Measurements from ENCODE around the gene AK4.
"Not testable (repeated sequence)": the region's sequence is repeated elsewhere in the genome, so short reads cannot be mapped to it uniquely, and the experiment has no call there.

AK4 gene

GRCh38 chr1:65235867-65236805 is 88.1 kb downstream of the AK4 start:
- FAIRE-seq, result peak; percentile 60
- DNase-seq (ENCODE audit: extremely low spot score, insufficient read length, low read depth), result no peak

GRCh38 chr1:65237088-65237487 is 89.1 kb downstream of the AK4 start:
- FAIRE-seq; DNase-seq (ENCODE audit: extremely low spot score, insufficient read length, low read depth): not testable (repeated sequence)

- DNase-seq (ENCODE audit: extremely low spot score, insufficient read length, low read depth), result no peak
- FAIRE-seq, result no peak
Measured at GRCh38 chr1:65237503-65237902, 89.5 kb downstream of the AK4 start.

GRCh38 chr1:65238010-65238409 is 90.0 kb downstream of the AK4 start:
- no peak for DNase-seq (ENCODE audit: extremely low spot score, insufficient read length, low read depth)
- no peak for FAIRE-seq

- DNase-seq (ENCODE audit: extremely low spot score, insufficient read length, low read depth) (no peak), FAIRE-seq (no peak)
Measured at GRCh38 chr1:65243491-65243890, 95.5 kb downstream of the AK4 start.

GRCh38 chr1:65245295-65245694 is 97.3 kb downstream of the AK4 start:
- no peak for DNase-seq (ENCODE audit: extremely low spot score, insufficient read length, low read depth)
- FAIRE-seq, result no peak

- DNase-seq (ENCODE audit: extremely low spot score, insufficient read length, low read depth) (no peak), FAIRE-seq (no peak)
Measured at GRCh38 chr1:65247419-65248359, 99.7 kb downstream of the AK4 start.

GRCh38 chr1:65250826-65251225 is 102.8 kb downstream of the AK4 start:
- DNase-seq (ENCODE audit: extremely low spot score, insufficient read length, low read depth) (no peak), FAIRE-seq (no peak)

- DNase-seq (ENCODE audit: extremely low spot score, insufficient read length, low read depth) (no peak), FAIRE-seq (peak; percentile 42)
Measured at GRCh38 chr1:65253800-65254319, 105.9 kb downstream of the AK4 start.

- DNase-seq (ENCODE audit: extremely low spot score, insufficient read length, low read depth) (peak; percentile 77), FAIRE-seq (peak; percentile 76)
Measured at GRCh38 chr1:65254320-65255034, 106.5 kb downstream of the AK4 start.

- DNase-seq (ENCODE audit: extremely low spot score, insufficient read length, low read depth), result no peak
- peak; percentile 33 for FAIRE-seq
Measured at GRCh38 chr1:65255035-65255655, 107.1 kb downstream of the AK4 start.

GRCh38 chr1:65255656-65256050 is 107.7 kb downstream of the AK4 start:
- DNase-seq (ENCODE audit: extremely low spot score, insufficient read length, low read depth) (no peak), FAIRE-seq (no peak)

- FAIRE-seq (no peak), DNase-seq (ENCODE audit: extremely low spot score, insufficient read length, low read depth) (no peak)
Measured at GRCh38 chr1:65256860-65257708, 109.1 kb downstream of the AK4 start.

GRCh38 chr1:65258106-65258505 is 110.1 kb downstream of the AK4 start:
- FAIRE-seq, result no peak

GRCh38 chr1:65259816-65260215 is 111.8 kb downstream of the AK4 start:
- no peak for FAIRE-seq
- DNase-seq (ENCODE audit: extremely low spot score, insufficient read length, low read depth), result no peak

More at GRCh38 chr1:65258106-65258505, 110.1 kb downstream of the AK4 start:
- DNase-seq (ENCODE audit: extremely low spot score, insufficient read length, low read depth), result no peak

GRCh38 chr1:65260851-65261473 is 113.0 kb downstream of the AK4 start:
- no peak for DNase-seq (ENCODE audit: extremely low spot score, insufficient read length, low read depth)

GRCh38 chr1:65263286-65263685 is 115.3 kb downstream of the AK4 start:
- DNase-seq (ENCODE audit: extremely low spot score, insufficient read length, low read depth), result no peak
- no peak for FAIRE-seq

More at GRCh38 chr1:65260851-65261473, 113.0 kb downstream of the AK4 start:
- FAIRE-seq, result no peak
